Activated CD4-positive, alpha-beta T cell treated with anti-CD3 and anti-CD28 coated beads, Interleukin-2, amount 10 ng/mL, durations not matched to agents 7 days and 5 days (primary cell): ENCODE measurements around the gene RILPL2. TPM values are rescaled to one million over a fixed set of nuclear protein-coding genes. Genes with fewer than 3 reads are reported as not detected.
A peak's percentile ranks its signal among the peaks of the same experiment; 100 is the strongest.
"Not testable (repeated sequence)": the region's sequence is repeated elsewhere in the genome, so short reads cannot be mapped to it uniquely, and the experiment has no call there.

Source experiments
- CTCF ChIA-PET: fragments of 350-600 bp; sonication (Branson Sonifier 250); formaldehyde crosslinking; loops from one replicate; lab custom pipeline; 2021; ENCODE audit warnings: antibody characterized with exemption; lab: Charles Lee
- POLR2A ChIA-PET: fragments of 350-600 bp; sonication (Branson Sonifier 250); formaldehyde crosslinking; loops from one replicate; lab custom pipeline; 2021; ENCODE audit warnings: antibody characterized with exemption; lab: Charles Lee
- DNase-seq: peaks from one replicate; pipeline ENCODE4 v3.0.0-alpha.2; 2020
- H3K27ac Mint-ChIP-seq: one replicate; pipeline ENCODE4 v1.8.0; 2021; ENCODE audit warnings: mild to moderate bottlenecking, moderate library complexity, mixed read lengths
- H3K27me3 Mint-ChIP-seq: one replicate; pipeline ENCODE4 v1.8.0; 2021; ENCODE audit warnings: mixed read lengths
- H3K36me3 Mint-ChIP-seq: one replicate; pipeline ENCODE4 v1.8.0; 2021; ENCODE audit warnings: low read depth, mixed read lengths
- H3K4me1 Mint-ChIP-seq: one replicate; pipeline ENCODE4 v1.8.0; 2021; ENCODE audit warnings: mixed read lengths
- H3K4me3 Mint-ChIP-seq: one replicate; pipeline ENCODE4 v1.8.0; 2021; ENCODE audit warnings: mild to moderate bottlenecking, moderate library complexity, mixed read lengths
- H3K9me3 Mint-ChIP-seq: one replicate; pipeline ENCODE4 v1.8.0; 2021; ENCODE audit warnings: mixed read lengths
- total RNA-seq, 2 experiments: library from RNA; stranded (reverse); gene quantifications; one replicate each; pipeline ENCODE4 v1.2.3, GENCODE V29; 2021

Gene RILPL2
- total RNA-seq, 2 experiments from 2014 or later, result 6.0 to 6.5 TPM

DNA sequence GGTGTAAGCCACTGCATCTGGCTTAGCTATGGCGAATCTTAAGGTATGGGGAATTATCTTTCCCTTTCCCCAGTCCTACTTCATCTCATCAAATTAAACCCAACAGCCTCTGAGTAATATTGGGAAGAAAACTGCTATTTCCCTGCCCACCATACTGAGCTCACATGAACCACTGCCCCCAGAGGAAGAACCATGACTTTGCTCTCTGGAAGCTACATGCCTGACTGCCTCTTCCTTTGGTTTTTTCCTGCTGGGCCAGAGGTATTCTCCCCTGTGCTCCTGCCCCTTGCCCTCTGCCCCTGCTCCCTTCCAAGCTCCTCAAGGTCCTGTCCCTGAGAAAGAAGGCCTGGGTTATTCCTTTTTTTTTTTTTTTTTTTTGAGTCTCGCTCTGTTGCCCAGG is 15.2 kb downstream of the RILPL2 start:
- Mint-ChIP-seq H3K27me3 (no peaks in the 10 kb centered on the region), H3K4me3 (no peak overlapping the region), H3K4me1 (no peaks in the 10 kb centered on the region), H3K36me3 (peaks cover 25% of the 10 kb centered on the region), H3K27ac (no peak overlapping the region), H3K9me3 (no peaks in the 10 kb centered on the region)
- DNase-seq, result no peak
- POLR2A ChIA-PET, result no interaction called here
- CTCF ChIA-PET, result interaction anchor here (0.6 to 2.4 kb wide), 8 partner anchors 9 to 256 kb away, joined by 3 to 8 read pairs (median 3); no protein-coding TSS in a partner anchor

DNA sequence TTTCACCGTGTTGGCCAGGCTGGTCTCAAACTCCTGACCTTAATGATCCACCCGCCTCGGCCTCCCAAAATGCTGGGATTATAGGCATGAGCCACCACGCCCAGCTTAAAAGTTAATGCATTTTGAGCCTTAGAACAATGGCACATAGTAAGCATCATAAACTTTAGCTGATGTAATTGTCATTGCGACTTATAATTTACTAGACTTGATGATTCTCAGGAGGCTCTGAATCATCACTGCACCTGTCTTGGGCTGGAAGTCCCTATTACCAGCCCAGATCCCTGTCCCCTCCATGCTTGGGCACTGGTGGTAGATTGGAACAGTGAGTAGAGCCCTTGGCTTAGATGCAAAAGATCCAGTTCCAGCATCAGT is 26.5 kb downstream of the RILPL2 start:
- H3K4me1 Mint-ChIP-seq, result peaks cover 2% of the 10 kb centered on the region
- no peaks in the 10 kb centered on the region for H3K9me3 Mint-ChIP-seq
- POLR2A ChIA-PET, result no interaction called here
- no peaks in the 10 kb centered on the region for H3K27me3 Mint-ChIP-seq
- CTCF ChIA-PET, result interaction anchor here (0.6 kb wide), 1 partner anchor 224 kb away, joined by 3 read pairs; no protein-coding TSS in a partner anchor
- no peak overlapping the region for H3K4me3 Mint-ChIP-seq
- H3K36me3 Mint-ChIP-seq, result peaks cover 34% of the 10 kb centered on the region
- no peak for DNase-seq
- no peak overlapping the region for H3K27ac Mint-ChIP-seq

DNA sequence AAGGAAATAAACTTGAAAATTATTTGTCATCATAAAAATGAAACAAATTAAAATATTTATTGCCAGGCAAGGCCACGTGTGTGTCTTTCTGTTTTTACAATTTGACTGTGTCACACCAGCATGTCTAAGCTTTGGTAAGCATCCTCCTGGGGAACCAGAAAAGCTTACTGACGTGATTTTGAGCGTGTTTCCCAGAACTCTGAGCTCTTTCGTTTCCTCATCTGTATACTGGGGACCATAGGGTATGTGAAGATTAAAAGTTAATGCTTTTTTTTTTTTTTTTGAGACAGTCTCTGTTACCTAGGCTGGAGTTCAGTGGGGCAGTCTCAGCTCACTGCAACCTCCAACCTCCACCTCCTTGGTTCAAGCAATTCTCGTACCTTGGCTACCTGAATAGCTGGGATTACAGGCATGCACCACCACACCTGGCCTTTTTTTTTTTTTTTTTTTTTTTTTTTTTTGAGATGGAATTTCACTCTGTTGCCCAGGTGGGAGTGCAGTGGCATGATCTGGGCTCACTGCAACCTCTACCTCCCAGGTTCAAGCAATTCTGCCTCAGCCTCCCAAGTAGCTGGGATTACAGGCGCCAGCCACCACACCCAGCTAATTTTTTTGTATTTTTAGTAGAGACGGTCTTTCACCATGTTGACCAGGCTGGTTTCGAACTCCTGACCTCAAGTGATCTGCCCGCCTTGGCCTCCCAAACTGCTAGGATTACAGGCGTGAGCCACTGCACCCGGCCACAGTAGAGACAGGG is 27.0 kb downstream of the RILPL2 start:
- H3K4me1 Mint-ChIP-seq, DNase-seq, POLR2A ChIA-PET, H3K4me3 Mint-ChIP-seq, H3K9me3 Mint-ChIP-seq, H3K27me3 Mint-ChIP-seq, H3K27ac Mint-ChIP-seq: not testable (repeated sequence)
- H3K36me3 Mint-ChIP-seq, result peaks cover 37% of the 10 kb centered on the region
- CTCF ChIA-PET, result interaction anchor here (0.6 to 1.2 kb wide), 3 partner anchors 11 to 21 kb away, joined by 3 to 6 read pairs (median 3); no protein-coding TSS in a partner anchor

DNA sequence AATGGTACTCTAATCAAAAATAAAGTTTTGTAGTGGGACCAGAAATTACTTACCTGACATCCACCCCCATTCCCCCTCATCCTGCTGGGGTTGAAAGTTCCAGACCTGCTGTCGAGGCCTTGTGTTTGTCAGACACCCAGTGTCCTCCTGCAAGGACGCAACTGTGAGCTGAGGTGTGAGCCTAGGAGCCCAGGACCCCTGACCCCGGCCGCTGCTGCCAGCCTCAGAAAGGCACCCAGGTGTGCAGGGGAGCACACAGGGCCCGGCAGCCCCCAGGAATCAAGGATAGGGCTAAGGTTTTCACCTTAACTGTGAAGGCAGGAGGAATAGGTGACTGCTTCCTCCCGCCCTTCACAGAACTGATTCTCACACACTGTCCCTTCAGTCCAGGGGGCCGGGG is 27.9 kb downstream of the RILPL2 start:
- H3K9me3 Mint-ChIP-seq, DNase-seq, POLR2A ChIA-PET, H3K4me3 Mint-ChIP-seq, H3K4me1 Mint-ChIP-seq, H3K27ac Mint-ChIP-seq, H3K27me3 Mint-ChIP-seq: not testable (repeated sequence)
- H3K36me3 Mint-ChIP-seq, result peaks cover 41% of the 10 kb centered on the region
- CTCF ChIA-PET, result interaction anchor here (0.6 to 1.2 kb wide), 3 partner anchors 12 to 20 kb away, joined by 3 to 6 read pairs (median 3); no protein-coding TSS in a partner anchor

DNA sequence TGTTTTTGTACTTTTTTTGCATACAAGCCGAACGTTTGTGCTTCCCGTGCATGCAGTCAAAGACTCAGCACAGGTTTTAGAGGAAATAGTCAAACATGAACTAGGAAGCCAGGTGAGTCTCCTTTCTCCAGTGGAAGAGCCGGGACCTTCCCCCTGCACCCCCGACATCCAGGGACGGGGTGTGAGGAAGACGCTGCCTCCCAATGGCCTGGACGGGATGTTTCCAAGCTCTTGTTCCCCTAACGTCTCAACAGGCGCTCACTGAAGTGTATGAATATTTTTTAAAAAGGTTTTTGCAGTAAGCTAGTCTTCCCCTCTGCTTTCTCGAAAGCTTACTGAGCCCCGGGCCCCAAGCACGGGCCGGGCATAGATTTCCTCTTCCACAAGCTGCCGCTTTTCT is 28.6 kb downstream of the RILPL2 start:
- DNase-seq, CTCF ChIA-PET: not testable (repeated sequence)
- H3K36me3 Mint-ChIP-seq, result peaks cover 43% of the 10 kb centered on the region

DNA sequence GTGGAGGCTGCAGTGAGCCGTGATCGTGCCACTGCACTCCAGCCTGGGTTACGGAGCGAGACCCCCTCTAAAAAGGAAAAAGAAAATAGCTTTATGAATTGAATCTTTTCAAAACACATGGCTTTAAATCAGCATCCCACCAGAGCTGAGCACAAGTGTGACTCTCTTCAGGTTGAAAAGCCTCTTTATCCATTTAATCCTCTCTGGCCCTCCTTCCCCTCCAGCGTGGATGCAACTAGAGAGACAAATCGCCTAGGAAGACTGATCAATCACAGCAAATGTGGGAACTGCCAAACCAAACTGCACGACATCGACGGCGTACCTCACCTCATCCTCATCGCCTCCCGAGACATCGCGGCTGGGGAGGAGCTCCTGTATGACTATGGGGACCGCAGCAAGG is 29.2 kb downstream of the RILPL2 start:
- H3K27ac Mint-ChIP-seq, H3K9me3 Mint-ChIP-seq, H3K4me3 Mint-ChIP-seq, POLR2A ChIA-PET, H3K27me3 Mint-ChIP-seq, DNase-seq, H3K4me1 Mint-ChIP-seq: not testable (repeated sequence)
- peaks cover 45% of the 10 kb centered on the region for H3K36me3 Mint-ChIP-seq
- CTCF ChIA-PET, result interaction anchor here (0.6 to 1.0 kb wide), 2 partner anchors 10 to 12 kb away, joined by 3 read pairs; no protein-coding TSS in a partner anchor

More for the DNA sequence above, 28.6 kb downstream of the RILPL2 start:
- H3K27me3 Mint-ChIP-seq, H3K9me3 Mint-ChIP-seq, POLR2A ChIA-PET, H3K4me3 Mint-ChIP-seq, H3K27ac Mint-ChIP-seq, H3K4me1 Mint-ChIP-seq: not testable (repeated sequence)

DNA sequence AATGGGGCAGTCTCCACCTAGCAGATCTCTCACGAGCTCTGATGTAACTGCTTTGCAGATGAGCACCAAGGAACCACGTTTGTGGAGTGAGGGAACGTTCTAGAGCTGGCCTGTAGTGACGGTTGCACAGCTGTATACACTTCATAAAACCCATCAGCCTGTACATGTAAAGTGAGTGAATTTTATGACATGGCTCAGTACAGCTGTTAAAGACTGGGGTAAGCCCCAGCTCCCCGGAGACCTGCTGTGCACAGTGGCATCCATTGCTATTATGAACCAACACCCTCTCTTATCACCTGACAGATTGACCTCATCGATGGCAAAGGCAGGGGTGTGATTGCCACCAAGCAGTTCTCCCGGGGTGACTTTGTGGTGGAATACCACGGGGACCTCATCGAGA is 31.9 kb downstream of the RILPL2 start:
- ChIA-PET POLR2A (no interaction called here), CTCF (interaction anchor here (0.6 to 1.7 kb wide), 4 partner anchors 10 to 1655 kb away, joined by 3 to 4 read pairs (median 3); no protein-coding TSS in a partner anchor)
- peaks cover 37% of the 10 kb centered on the region for H3K36me3 Mint-ChIP-seq
- H3K4me3 Mint-ChIP-seq, result no peak overlapping the region
- no peaks in the 10 kb centered on the region for H3K9me3 Mint-ChIP-seq
- no peak for DNase-seq
- no peaks in the 10 kb centered on the region for H3K27me3 Mint-ChIP-seq
- no peaks in the 10 kb centered on the region for H3K4me1 Mint-ChIP-seq
- H3K27ac Mint-ChIP-seq, result no peak overlapping the region

DNA sequence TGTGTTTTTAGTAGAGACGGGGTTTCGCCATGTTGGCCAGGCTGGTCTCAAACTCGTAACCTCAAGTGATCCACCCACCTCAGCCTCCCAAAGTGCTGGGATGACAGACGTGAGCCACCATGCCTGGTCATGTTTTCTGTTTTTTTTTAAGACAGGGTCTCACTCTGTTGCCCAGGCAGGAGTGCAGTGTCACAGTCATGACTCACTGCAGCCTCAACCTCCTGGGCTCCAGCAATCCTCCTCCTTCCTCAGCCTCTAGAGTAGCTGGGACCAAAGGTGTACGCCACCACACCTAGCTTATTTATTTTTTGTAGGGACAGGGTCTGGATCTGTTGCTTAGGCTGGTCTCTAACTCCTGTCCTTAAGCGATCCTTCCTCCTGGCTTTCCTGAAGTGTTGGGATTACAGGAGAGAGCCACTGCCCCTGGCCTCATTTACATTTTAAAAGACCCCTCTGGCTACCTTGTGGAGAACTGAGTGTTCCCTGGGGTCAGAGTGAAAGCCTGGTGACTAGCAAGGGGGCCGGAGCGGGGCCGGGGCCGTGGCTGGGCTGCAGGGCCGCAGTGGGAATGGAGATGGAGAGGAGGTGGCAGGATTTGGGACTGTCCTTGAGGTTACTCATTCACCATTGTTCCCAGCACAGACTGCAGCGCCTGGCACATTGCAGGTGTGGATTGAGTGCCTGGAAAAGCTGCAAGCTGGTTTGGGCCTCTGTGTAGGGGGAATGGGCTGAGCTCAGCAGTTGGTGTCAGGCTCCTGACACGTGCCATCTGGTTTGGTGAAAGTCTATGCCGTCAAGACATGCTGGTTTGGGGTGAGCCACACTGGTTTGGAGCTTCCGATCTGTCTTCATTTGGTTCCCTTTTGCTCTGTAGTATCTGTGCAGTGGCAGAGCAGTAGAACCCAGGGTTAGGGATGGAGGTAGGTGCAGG is 34.5 kb downstream of the RILPL2 start:
- Mint-ChIP-seq H3K27ac (peak overlapping the region; percentile 19), H3K9me3 (no peaks in the 10 kb centered on the region), H3K4me3 (no peak overlapping the region), H3K27me3 (no peaks in the 10 kb centered on the region), H3K36me3 (peaks cover 38% of the 10 kb centered on the region), H3K4me1 (peaks cover 2% of the 10 kb centered on the region)
- ChIA-PET CTCF (interaction anchor here (0.6 to 1.5 kb wide), 3 partner anchors 11 to 19 kb away, joined by 3 to 4 read pairs (median 3); no protein-coding TSS in a partner anchor), POLR2A (no interaction called here)
- no peak for DNase-seq

DNA sequence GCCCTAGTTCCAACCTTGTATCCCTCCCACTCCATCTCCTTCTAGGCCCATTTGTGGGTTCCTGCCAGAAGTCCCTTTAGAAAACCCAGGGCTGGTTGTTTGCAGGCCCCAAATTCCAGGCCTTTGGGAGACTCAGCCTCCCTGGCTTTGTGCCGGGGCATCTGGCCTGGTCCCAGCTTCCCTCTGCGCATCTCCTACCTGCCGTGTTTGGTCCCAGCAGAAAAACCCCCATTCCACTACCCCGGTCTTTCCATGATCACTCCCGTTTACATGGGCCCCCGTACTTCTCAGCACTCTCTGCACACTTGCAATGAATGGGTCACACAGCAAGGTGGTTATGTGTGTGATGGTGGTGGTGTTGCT is 37.2 kb downstream of the RILPL2 start:
- H3K9me3 Mint-ChIP-seq, result no peaks in the 10 kb centered on the region
- H3K36me3 Mint-ChIP-seq, result peaks cover 46% of the 10 kb centered on the region
- peaks cover 9% of the 10 kb centered on the region for H3K4me1 Mint-ChIP-seq
- POLR2A ChIA-PET, result no interaction called here
- no peak overlapping the region for H3K4me3 Mint-ChIP-seq
- H3K27ac Mint-ChIP-seq, result peak overlapping the region; percentile 2
- no peaks in the 10 kb centered on the region for H3K27me3 Mint-ChIP-seq
- DNase-seq, result no peak
- CTCF ChIA-PET, result no interaction called here

DNA sequence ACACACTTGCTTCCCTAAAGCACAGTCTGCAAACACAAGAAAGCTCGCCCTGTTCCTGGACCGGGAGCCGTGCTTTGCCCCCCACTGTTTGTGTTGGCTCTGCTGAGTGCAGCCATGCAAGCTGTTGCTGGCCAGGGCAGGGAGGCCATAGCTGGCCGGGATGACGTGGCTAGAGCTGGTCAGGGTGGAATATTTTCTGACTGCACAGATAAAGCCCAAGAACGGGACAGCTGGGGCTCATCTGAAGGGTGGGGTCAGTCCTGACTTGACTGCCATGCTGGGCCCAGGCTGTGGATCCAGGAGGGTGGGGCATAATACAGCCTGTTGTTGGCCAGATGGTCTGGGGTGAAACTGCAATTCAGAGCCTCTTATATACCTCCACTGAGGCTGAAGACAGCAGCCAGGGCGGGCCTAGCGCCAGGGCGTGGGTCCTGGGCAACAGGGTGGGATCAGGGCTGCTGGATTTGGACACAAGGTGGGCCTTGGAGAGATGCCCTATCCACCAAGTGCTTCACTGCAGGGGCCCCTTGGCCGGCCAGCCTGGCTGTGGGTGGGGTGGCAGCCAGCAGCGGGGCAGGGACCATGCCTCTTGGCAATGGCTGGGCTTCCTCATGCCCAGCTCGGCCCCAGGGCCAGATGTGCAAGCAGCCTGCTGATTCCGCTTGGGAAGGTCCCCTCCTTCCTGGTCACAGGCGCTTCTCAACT is 37.8 kb downstream of the RILPL2 start:
- no peak for DNase-seq
- Mint-ChIP-seq H3K27me3 (no peaks in the 10 kb centered on the region), H3K9me3 (no peaks in the 10 kb centered on the region), H3K36me3 (peaks cover 41% of the 10 kb centered on the region), H3K27ac (no peak overlapping the region), H3K4me3 (no peak overlapping the region), H3K4me1 (peaks cover 9% of the 10 kb centered on the region)
- ChIA-PET POLR2A (no interaction called here), CTCF (interaction anchor here (0.6 kb wide), 1 partner anchor 24 kb away, joined by 3 read pairs; no protein-coding TSS in a partner anchor)

DNA sequence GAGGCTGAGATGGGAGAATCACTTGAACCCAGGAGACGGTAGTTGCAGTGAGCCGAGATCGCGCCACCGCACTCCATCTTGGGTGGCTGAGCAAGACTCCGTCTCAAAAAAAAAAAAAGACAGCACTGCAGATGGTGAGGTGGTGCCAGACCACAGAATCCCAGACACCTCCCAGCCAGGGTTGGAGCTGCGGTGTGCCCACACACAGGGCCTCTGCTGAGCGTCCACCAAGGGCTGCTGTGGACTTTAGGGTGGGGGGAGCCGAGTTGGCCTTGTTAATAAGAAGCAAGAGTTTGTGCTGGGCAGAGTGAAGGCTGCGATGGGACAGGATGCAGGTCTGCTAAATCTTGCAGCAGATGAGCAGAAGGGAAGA is 38.3 kb downstream of the RILPL2 start:
- Mint-ChIP-seq H3K4me3 (no peak overlapping the region), H3K27me3 (no peaks in the 10 kb centered on the region), H3K27ac (no peak overlapping the region), H3K4me1 (peaks cover 9% of the 10 kb centered on the region), H3K36me3 (peaks cover 38% of the 10 kb centered on the region), H3K9me3 (no peaks in the 10 kb centered on the region)
- no peak for DNase-seq
- CTCF ChIA-PET, result interaction anchor here (1.0 kb wide), 1 partner anchor 283 kb away, joined by 3 read pairs; no protein-coding TSS in a partner anchor
- POLR2A ChIA-PET, result no interaction called here

DNA sequence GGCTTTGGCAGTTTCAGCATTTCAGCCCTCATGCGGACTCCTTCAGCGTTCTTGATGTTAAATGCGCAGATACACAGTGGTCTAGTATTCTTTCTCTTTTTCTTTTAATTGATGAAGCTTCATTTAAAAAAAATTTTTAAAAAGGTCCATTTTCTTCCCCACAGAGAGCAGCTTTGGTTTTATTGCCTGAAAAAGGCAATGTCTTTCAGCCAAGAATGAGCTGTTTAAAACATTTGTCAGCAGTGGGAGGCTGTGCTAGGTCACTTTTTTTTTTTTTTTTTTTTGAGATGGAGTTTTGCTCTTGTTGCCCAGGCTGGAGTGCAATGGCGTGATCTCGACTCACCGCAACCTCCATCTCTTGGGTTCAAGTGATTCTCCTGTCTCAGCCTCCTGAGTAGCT is 39.1 kb downstream of the RILPL2 start:
- POLR2A ChIA-PET, result no interaction called here
- Mint-ChIP-seq H3K4me3 (no peak overlapping the region), H3K9me3 (no peaks in the 10 kb centered on the region), H3K4me1 (peaks cover 11% of the 10 kb centered on the region), H3K27ac (no peak overlapping the region), H3K36me3 (peaks cover 36% of the 10 kb centered on the region), H3K27me3 (no peaks in the 10 kb centered on the region)
- CTCF ChIA-PET, result interaction anchor here (0.8 to 1.1 kb wide), 3 partner anchors 38 to 283 kb away, joined by 3 read pairs; no protein-coding TSS in a partner anchor
- no peak for DNase-seq
